H9 (cell line): ENCODE measurements around the gene SV2C. TPM values are rescaled to one million over a fixed set of nuclear protein-coding genes. Genes with fewer than 3 reads are reported as not detected.

Source experiments
- DNase-seq: peaks from one replicate; pipeline ENCODE4 v3.0.0-alpha.2; 2017
- H2AFZ ChIP-seq: one replicate; pipeline ENCODE4 v1.6.1; 2013; ENCODE audit warnings: mild to moderate bottlenecking, low read length, control low read depth, moderate library complexity
- H2AK5ac ChIP-seq: 2 replicates; pipeline ENCODE4 v1.6.1; 2013; ENCODE audit warnings: low read length, control low read depth, mixed read lengths; ENCODE audit not compliant: insufficient read length
- H2BK120ac ChIP-seq: one replicate; pipeline ENCODE4 v1.6.1; 2013; ENCODE audit warnings: low read depth, mild to moderate bottlenecking, low read length, control low read depth, inconsistent platforms; ENCODE audit not compliant: poor library complexity, severe bottlenecking
- H2BK12ac ChIP-seq: 2 replicates; pipeline ENCODE4 v1.6.1; 2013; ENCODE audit warnings: low read length, control low read depth, mixed read lengths, low read depth; ENCODE audit not compliant: insufficient read length
- H2BK15ac ChIP-seq: 2 replicates; pipeline ENCODE4 v1.6.1; 2013; ENCODE audit warnings: low read depth, low read length, control low read depth
- H2BK20ac ChIP-seq: one replicate; pipeline ENCODE4 v1.6.1; 2013; ENCODE audit warnings: low read depth, mild to moderate bottlenecking, low read length, control low read depth, inconsistent platforms; ENCODE audit not compliant: poor library complexity, severe bottlenecking
- H2BK5ac ChIP-seq: 2 replicates; pipeline ENCODE4 v1.6.1; 2013; ENCODE audit warnings: low read length, control low read depth, mixed read lengths; ENCODE audit not compliant: insufficient read length
- H3K14ac ChIP-seq: 2 replicates; pipeline ENCODE4 v1.6.1; 2013; ENCODE audit warnings: low read length, control low read depth; ENCODE audit not compliant: insufficient read depth
- H3K18ac ChIP-seq: 2 replicates; pipeline ENCODE4 v1.6.1; 2013; ENCODE audit warnings: low read depth, mild to moderate bottlenecking, mixed read lengths, low read length, control low read depth; ENCODE audit not compliant: insufficient read length
- H3K23ac ChIP-seq: 2 replicates; pipeline ENCODE4 v1.6.1; 2013; ENCODE audit warnings: low read length, control low read depth, mixed read lengths, low read depth; ENCODE audit not compliant: insufficient read length
- H3K23me2 ChIP-seq: 2 replicates; pipeline ENCODE4 v1.6.1; 2013; ENCODE audit warnings: low read depth, mild to moderate bottlenecking, mixed read lengths, low read length, control low read depth; ENCODE audit not compliant: insufficient read length, poor library complexity, severe bottlenecking
- H3K27ac ChIP-seq: 2 replicates; pipeline ENCODE4 v1.5.1; 2013; ENCODE audit warnings: low read length, control low read depth, mixed read lengths, low read depth; ENCODE audit not compliant: insufficient read length
- H3K27me3 ChIP-seq: 2 replicates; pipeline ENCODE4 v1.6.1; 2013; ENCODE audit warnings: low read length, control low read depth, inconsistent platforms; ENCODE audit not compliant: insufficient read depth
- H3K4ac ChIP-seq: 2 replicates; pipeline ENCODE4 v1.6.1; 2013; ENCODE audit warnings: low read depth, mild to moderate bottlenecking, control low read depth, inconsistent platforms, low read length, moderate library complexity
- H3K4me1 ChIP-seq: 2 replicates; pipeline ENCODE4 v1.6.1; 2013; ENCODE audit warnings: low read length, control low read depth, inconsistent platforms; ENCODE audit not compliant: insufficient read depth
- H3K4me2 ChIP-seq: 2 replicates; pipeline ENCODE4 v1.6.1; 2013; ENCODE audit warnings: low read length, control low read depth, mixed read lengths; ENCODE audit not compliant: insufficient read length, insufficient read depth
- H3K56ac ChIP-seq: 2 replicates; pipeline ENCODE4 v1.6.1; 2013; ENCODE audit warnings: low read depth, mild to moderate bottlenecking, mixed read lengths, low read length, control low read depth; ENCODE audit not compliant: insufficient read length
- H3K79me1 ChIP-seq: 2 replicates; pipeline ENCODE4 v1.6.1; 2013; ENCODE audit warnings: low read depth, mild to moderate bottlenecking, moderate library complexity, low read length, control low read depth, inconsistent platforms; ENCODE audit not compliant: insufficient read depth, poor library complexity, severe bottlenecking
- H3K79me2 ChIP-seq: 2 replicates; pipeline ENCODE4 v1.6.1; 2013; ENCODE audit warnings: low read length, control low read depth, inconsistent platforms; ENCODE audit not compliant: insufficient read depth
- H3K9ac ChIP-seq: 2 replicates; pipeline ENCODE4 v1.6.1; 2013; ENCODE audit warnings: low read length, control low read depth, mixed read lengths; ENCODE audit not compliant: insufficient read length; ENCODE audit errors: extremely low read depth
- H3K9me3 ChIP-seq: one replicate; pipeline ENCODE4 v1.6.1; 2013; ENCODE audit warnings: low read depth, low read length, inconsistent platforms; ENCODE audit not compliant: control insufficient read depth
- H3T11ph ChIP-seq: one replicate; pipeline ENCODE4 v1.6.1; 2013; ENCODE audit warnings: mild to moderate bottlenecking, low read length, control low read depth, inconsistent platforms
- H4K20me1 ChIP-seq: one replicate; pipeline ENCODE4 v1.6.1; 2013; ENCODE audit not compliant: control insufficient read depth, insufficient read length, insufficient read depth
- H4K5ac ChIP-seq: 2 replicates; pipeline ENCODE4 v1.6.1; 2013; ENCODE audit warnings: low read depth, mild to moderate bottlenecking, mixed read lengths, low read length, control low read depth; ENCODE audit not compliant: insufficient read length
- H4K8ac ChIP-seq: replicated peaks from 2 replicates; pipeline ENCODE4 v1.6.1; 2013; ENCODE audit warnings: low read length, control low read depth, mixed read lengths, low read depth; ENCODE audit not compliant: insufficient read length
- H4K91ac ChIP-seq: 2 replicates; pipeline ENCODE4 v1.6.1; 2013; ENCODE audit warnings: low read depth, mild to moderate bottlenecking, moderate library complexity, mixed read lengths, low read length, control low read depth; ENCODE audit not compliant: insufficient read length
- H3K27ac Mint-ChIP-seq, 3 experiments: 2 replicates in 2 of 3; 3 replicates in 1 of 3; pipeline ENCODE4 v1.8.0; 2020 to 2021; ENCODE audit warnings: mixed read lengths in 3 of 3, mild to moderate bottlenecking in 1 of 3, moderate library complexity in 1 of 3
- H3K27me3 Mint-ChIP-seq: 2 replicates; pipeline ENCODE4 v1.8.0; 2021; ENCODE audit warnings: low read depth, mild to moderate bottlenecking, moderate library complexity, mixed read lengths
- H3K36me3 Mint-ChIP-seq, 3 experiments: 2 replicates in 2 of 3; 3 replicates in 1 of 3; pipeline ENCODE4 v1.8.0; 2020 to 2021; ENCODE audit warnings: low read depth in 3 of 3, mixed read lengths in 3 of 3; ENCODE audit not compliant: insufficient read depth in 1 of 3
- H3K4me1 Mint-ChIP-seq, 2 experiments: 2 replicates each; pipeline ENCODE4 v1.8.0; 2020; ENCODE audit warnings: mixed read lengths in 2 of 2
- H3K4me3 Mint-ChIP-seq, 2 experiments: 2 replicates in 1 of 2; 3 replicates in 1 of 2; pipeline ENCODE4 v1.8.0; 2020 to 2021; ENCODE audit warnings: mild to moderate bottlenecking in 2 of 2, mixed read lengths in 2 of 2, moderate library complexity in 1 of 2
- H3K9me3 Mint-ChIP-seq, 2 experiments: 2 replicates in 1 of 2; 3 replicates in 1 of 2; pipeline ENCODE4 v1.8.0; 2020; ENCODE audit warnings: mild to moderate bottlenecking in 2 of 2, mixed read lengths in 2 of 2, moderate library complexity in 1 of 2
- CTCF ChIP-seq: fragments of 200-600 bp; sonication (generic); conservative IDR thresholded peaks from 3 replicates; pipeline ENCODE4 v1.8.0; 2021; ENCODE audit warnings: antibody characterized with exemption, mild to moderate bottlenecking
- WGBS: extraction: QIAGEN DNeasy Blood & Tissue Kit; methylation state at CpG from one replicate; pipeline ENCODE4 v1.1.7; 2013; ENCODE audit warnings: missing lambda C conversion rate, low lambda C conversion rate, mixed read lengths; ENCODE audit not compliant: insufficient read length; ENCODE audit errors: extremely low coverage; 5-methylcytosine and 5-hydroxymethylcytosine counted together
- total RNA-seq: library from RNA; stranded (reverse); gene quantifications from 2 replicates; pipeline ENCODE4 v1.2.1, GENCODE V29; 2021

SV2C gene
- total RNA-seq, 1 experiment from 2014 or later, result 0.09 TPM

DNA sequence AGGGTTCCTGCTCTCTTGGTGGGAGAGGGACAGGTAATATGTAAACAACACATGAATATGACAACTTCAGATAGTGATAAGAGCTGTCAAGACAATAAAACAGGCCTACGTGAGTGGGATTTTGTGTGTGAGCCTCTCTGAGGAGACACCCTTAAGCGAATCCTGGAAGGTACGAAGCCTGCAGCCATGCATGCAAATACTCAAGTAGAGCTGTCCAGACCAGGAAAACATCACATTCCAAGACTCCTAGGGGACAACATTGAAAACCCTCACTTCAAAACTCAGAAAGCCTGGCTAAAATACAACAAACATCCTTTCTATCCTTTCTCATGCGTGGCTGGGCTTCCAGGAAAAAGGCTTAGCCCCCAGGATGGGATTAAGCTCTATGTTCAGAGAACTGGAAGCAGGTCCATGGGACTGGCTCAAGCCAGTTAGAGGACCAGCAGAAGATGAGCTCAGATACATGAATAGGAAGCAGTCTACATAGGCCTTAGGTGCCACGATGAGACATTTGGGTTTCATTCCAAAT, 195.1 kb downstream of the SV2C start:
- Histone ChIP-seq H3K18ac (no peak overlapping the region), H3K27me3 (no peaks in the 10 kb centered on the region), H3K23me2 (no peaks in the 10 kb centered on the region), H2BK20ac (no peak overlapping the region), H3K9me3 (no peaks in the 10 kb centered on the region), H2BK120ac (no peak overlapping the region), H4K20me1 (no peaks in the 10 kb centered on the region), H3K14ac (no peak overlapping the region), H2AK5ac (no peak overlapping the region), H3K4me1 (no peaks in the 10 kb centered on the region), H4K5ac (no peak overlapping the region), H3K56ac (no peak overlapping the region), H2BK12ac (no peak overlapping the region), H3K9ac (no peak overlapping the region), H3K79me2 (no peaks in the 10 kb centered on the region; the same call in 1 of the 2 replicates), H4K91ac (no peak overlapping the region), H3T11ph (no peak overlapping the region), H3K4me2 (no peak overlapping the region), H2BK15ac (no peak overlapping the region), H2BK5ac (no peak overlapping the region), H3K79me1 (no peaks in the 10 kb centered on the region), H4K8ac (no peak overlapping the region), H2AFZ (no peak overlapping the region), H3K4ac (no peak overlapping the region), H3K23ac (no peak overlapping the region), H3K27ac (no peak overlapping the region)
- Mint-ChIP-seq H3K9me3 (no peaks in the 10 kb centered on the region), H3K4me1 (0 out of 4 replicates have a peak, but pooled peaks cover 0 to 4% of the 10 kb centered on the region in 2 experiments), H3K27me3 (no peaks in the 10 kb centered on the region; the same call in 1 of the 2 replicates), H3K36me3 (no peaks in the 10 kb centered on the region), H3K4me3 (no peak overlapping the region), H3K27ac (no peak overlapping the region)
- no CpG with 5 or more reads among the region's 5 CpGs for WGBS
- no peak for TF ChIP-seq CTCF
- DNase-seq, result no peak
